Measurements from ENCODE around the gene NPL. TPM values are rescaled to one million over a fixed set of nuclear protein-coding genes. Genes with fewer than 3 reads are reported as not detected.
A peak's percentile ranks its signal among the peaks of the same experiment; 100 is the strongest.

NPL gene
- total and polyA plus RNA-seq, 2 of the 13 experiments (the other 11 are each of a cell fraction or from before 2014, with no cell fraction given), result 0.03 to 0.04 TPM

DNA sequence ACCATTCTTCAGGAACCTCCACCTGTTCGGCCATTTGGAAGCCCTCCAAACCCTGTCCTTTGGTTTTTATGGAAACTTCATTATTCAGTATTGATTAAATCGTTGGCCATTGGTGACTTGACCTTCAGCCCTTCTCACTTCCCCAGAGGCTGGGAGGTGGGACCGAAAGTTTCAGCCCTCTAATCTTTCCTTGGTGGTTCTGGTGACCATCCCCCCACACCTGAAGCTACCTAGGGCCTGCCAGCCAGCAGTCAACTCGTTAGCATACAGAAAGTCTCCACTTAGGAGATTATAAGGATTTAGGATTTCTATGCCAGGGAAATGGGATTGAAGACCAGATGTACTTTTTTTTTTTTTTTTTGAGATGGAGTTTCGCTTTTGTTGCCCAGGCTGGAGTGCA lies 56.3 kb downstream of the NPL start:
- DNase-seq (ENCODE audit: low spot score) (no peak), FAIRE-seq (no peak), ATAC-seq (no peak; the same call in 2 of the 3 replicates)
- Histone ChIP-seq H3K9ac (ENCODE audit: insufficient read depth, low read depth, low read length) (no peak overlapping the region), H3K4me1 (ENCODE audit: insufficient read depth, low read length) (peaks cover 30% of the 10 kb centered on the region), H3K9me3 (ENCODE audit: low read length) (no peaks in the 10 kb centered on the region), H3K27ac (ENCODE audit: extremely low read length, insufficient read depth, low read length) (no peak overlapping the region), H2AFZ (ENCODE audit: low read length) (no peak overlapping the region), H3K4me2 (ENCODE audit: low read depth, low read length) (no peak overlapping the region), H3K79me2 (ENCODE audit: insufficient read depth, low read length) (peaks cover 96% of the 10 kb centered on the region), H3K36me3 (replicated peaks in 1 of 2; ENCODE audit: control insufficient read depth in 1 of 2, insufficient read depth in 2 of 2, low read length in 2 of 2) (peaks cover 17 to 78% of the 10 kb centered on the region in 2 experiments), H3K27me3 (ENCODE audit: control insufficient read depth in 1 of 2, insufficient read depth in 2 of 2, low read length in 2 of 2) (no peaks in the 10 kb centered on the region), H3K4me3 (replicated peaks in 1 of 3; ENCODE audit: insufficient read depth in 1 of 3, low read depth in 2 of 3, low read length in 3 of 3) (no peak overlapping the region), H4K20me1 (ENCODE audit: insufficient read depth, low read length) (peaks cover 69% of the 10 kb centered on the region)
- intact Hi-C loops (cut with micrococcal nuclease; ENCODE audit: unreplicated experiment) (no loop called here), in situ Hi-C loops (cut with HindIII; ENCODE audit: extremely low pct_ligation_motif_present, low pct_unique_long_range_greater_than_20kb) (loop anchor here (5.0 kb wide), 1 partner anchor 36 kb away; no protein-coding TSS in a partner anchor)
- BruUV-seq (replicated peaks), result no TSS peak
- WGBS (ENCODE audit: low lambda C conversion rate), result 91% methylated on average over 5 of the region's 5 CpGs
- ChIA-PET CTCF (ENCODE audit: low intra/inter-chr PET ratio, low total read pairs) (no interaction called here), POLR2A (no interaction called here)
- TF ChIP-seq ZNF205 (CRISPR knock-in tag; IDR thresholded peaks at IDR 0.05) (no peak), RBM22 (optimal IDR thresholded peaks at IDR 0.05; ENCODE audit: low read length) (peak; percentile 32), RBFOX2 (IDR thresholded peaks at IDR 0.05; ENCODE audit: low read depth, low read length) (0 out of 2 replicates have a peak, but pooled peaks have one; percentile 32)
- TF ChIP-seq, protein P1, sequence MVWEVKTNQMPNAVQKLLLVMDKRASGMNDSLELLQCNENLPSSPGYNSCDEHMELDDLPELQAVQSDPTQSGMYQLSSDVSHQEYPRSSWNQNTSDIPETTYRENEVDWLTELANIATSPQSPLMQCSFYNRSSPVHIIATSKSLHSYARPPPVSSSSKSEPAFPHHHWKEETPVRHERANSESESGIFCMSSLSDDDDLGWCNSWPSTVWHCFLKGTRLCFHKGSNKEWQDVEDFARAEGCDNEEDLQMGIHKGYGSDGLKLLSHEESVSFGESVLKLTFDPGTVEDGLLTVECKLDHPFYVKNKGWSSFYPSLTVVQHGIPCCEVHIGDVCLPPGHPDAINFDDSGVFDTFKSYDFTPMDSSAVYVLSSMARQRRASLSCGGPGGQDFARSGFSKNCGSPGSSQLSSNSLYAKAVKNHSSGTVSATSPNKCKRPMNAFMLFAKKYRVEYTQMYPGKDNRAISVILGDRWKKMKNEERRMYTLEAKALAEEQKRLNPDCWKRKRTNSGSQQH (CRISPR knock-in tag; IDR thresholded peaks at IDR 0.05; ENCODE audit: low read depth), result no peak
- TF ChIP-seq, protein P2, sequence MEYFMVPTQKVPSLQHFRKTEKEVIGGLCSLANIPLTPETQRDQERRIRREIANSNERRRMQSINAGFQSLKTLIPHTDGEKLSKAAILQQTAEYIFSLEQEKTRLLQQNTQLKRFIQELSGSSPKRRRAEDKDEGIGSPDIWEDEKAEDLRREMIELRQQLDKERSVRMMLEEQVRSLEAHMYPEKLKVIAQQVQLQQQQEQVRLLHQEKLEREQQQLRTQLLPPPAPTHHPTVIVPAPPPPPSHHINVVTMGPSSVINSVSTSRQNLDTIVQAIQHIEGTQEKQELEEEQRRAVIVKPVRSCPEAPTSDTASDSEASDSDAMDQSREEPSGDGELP (IDR thresholded peaks at IDR 0.05; ENCODE audit: borderline replicate concordance, low read depth), result no peak
- TF ChIP-seq, protein P3, sequence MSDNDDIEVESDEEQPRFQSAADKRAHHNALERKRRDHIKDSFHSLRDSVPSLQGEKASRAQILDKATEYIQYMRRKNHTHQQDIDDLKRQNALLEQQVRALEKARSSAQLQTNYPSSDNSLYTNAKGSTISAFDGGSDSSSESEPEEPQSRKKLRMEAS (IDR thresholded peaks at IDR 0.05), result no peak

DNA sequence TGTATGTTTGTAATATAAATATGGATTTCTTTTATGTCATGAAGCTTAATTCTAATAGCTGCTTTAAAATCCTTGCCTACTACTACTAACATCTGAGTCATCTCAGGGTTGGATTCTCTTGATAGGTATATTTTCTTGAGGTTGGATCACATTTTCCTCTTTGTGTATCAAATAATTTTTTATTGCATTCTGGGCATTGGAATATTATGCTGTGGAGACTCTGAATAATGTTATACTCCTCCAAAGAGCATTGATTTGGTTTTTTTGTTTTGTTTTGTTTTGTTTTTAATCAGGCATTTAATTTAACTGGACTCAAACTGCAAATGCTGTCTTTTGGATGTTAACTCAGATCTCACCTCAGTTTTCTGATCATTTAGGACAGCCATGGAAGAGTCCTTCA lies 57.5 kb downstream of the NPL start:
- no TSS peak for BruUV-seq (replicated peaks)
- DNase-seq (ENCODE audit: low spot score), result no peak
- H3K27me3 ChIP-seq (ENCODE audit: control insufficient read depth in 1 of 2, insufficient read depth in 2 of 2, low read length in 2 of 2), result no peaks in the 10 kb centered on the region
- POLR2A ChIA-PET, result interaction anchor here (1.2 kb wide), 1 partner anchor 11 kb away, joined by 4 read pairs; no protein-coding TSS in a partner anchor
- H3K4me2 ChIP-seq (ENCODE audit: low read depth, low read length), result no peak overlapping the region
- in situ Hi-C loops (cut with HindIII; ENCODE audit: extremely low pct_ligation_motif_present, low pct_unique_long_range_greater_than_20kb), result loop anchor here (5.0 kb wide), 1 partner anchor 35 kb away; no protein-coding TSS in a partner anchor
- no peak overlapping the region for H3K9ac ChIP-seq (ENCODE audit: insufficient read depth, low read depth, low read length)
- H3K4me1 ChIP-seq (ENCODE audit: insufficient read depth, low read length), result peaks cover 21% of the 10 kb centered on the region
- H3K79me2 ChIP-seq (ENCODE audit: insufficient read depth, low read length), result peaks cover 86% of the 10 kb centered on the region
- H3K27ac ChIP-seq (ENCODE audit: extremely low read length, insufficient read depth, low read length), result no peak overlapping the region
- H4K20me1 ChIP-seq (ENCODE audit: insufficient read depth, low read length), result peaks cover 57% of the 10 kb centered on the region
- ATAC-seq, result no peak
- H3K9me3 ChIP-seq (ENCODE audit: low read length), result no peaks in the 10 kb centered on the region
- H3K4me3 ChIP-seq (replicated peaks in 1 of 3; ENCODE audit: insufficient read depth in 1 of 3, low read depth in 2 of 3, low read length in 3 of 3), result no peak overlapping the region
- no peak for FAIRE-seq
- H3K36me3 ChIP-seq (replicated peaks in 1 of 2; ENCODE audit: control insufficient read depth in 1 of 2, insufficient read depth in 2 of 2, low read length in 2 of 2), result peaks cover 20 to 90% of the 10 kb centered on the region in 2 experiments
- intact Hi-C loops (cut with micrococcal nuclease; ENCODE audit: unreplicated experiment), result no loop called here
- CTCF ChIA-PET (ENCODE audit: low intra/inter-chr PET ratio, low total read pairs), result no interaction called here
- no peak overlapping the region for H2AFZ ChIP-seq (ENCODE audit: low read length)
- no peak for TF ChIP-seq ZBTB7B (CRISPR knock-in tag; IDR thresholded peaks at IDR 0.05)
- TF ChIP-seq TBX2 (CRISPR knock-in tag; IDR thresholded peaks at IDR 0.05; ENCODE audit: borderline replicate concordance), result no peak

All from HepG2 (cell line).